HG03432 (cell line): ENCODE measurements around the gene ATP10B.

Experiments
- ATAC-seq: cut with Tn5 transposase; IDR thresholded peaks from one replicate; pipeline ENCODE4 v1.9.1; 2021; ENCODE audit warnings: mild to moderate bottlenecking, moderate library complexity; ENCODE audit not compliant: unreplicated experiment

ATP10B gene

GRCh38 chr5:160643616-160644240 lies 208.3 kb downstream of the ATP10B start:
- ATAC-seq: no peak

- ATAC-seq: peak; percentile 53
Observed at GRCh38 chr5:160641405-160641804, 210.6 kb downstream of the ATP10B start.

GRCh38 chr5:160640406-160640805 lies 211.6 kb downstream of the ATP10B start:
- ATAC-seq: no peak

- no peak for ATAC-seq
Observed at GRCh38 chr5:160638161-160638742, 213.8 kb downstream of the ATP10B start.

GRCh38 chr5:160637357-160638090 lies 214.5 kb downstream of the ATP10B start:
- no peak for ATAC-seq

- ATAC-seq: no peak
Observed at GRCh38 chr5:160635663-160636062, 216.3 kb downstream of the ATP10B start.

GRCh38 chr5:160635046-160635445 lies 217.0 kb downstream of the ATP10B start:
- no peak for ATAC-seq

- no peak for ATAC-seq
Observed at GRCh38 chr5:160629003-160629402, 223.0 kb downstream of the ATP10B start.

GRCh38 chr5:160628619-160628968 lies 223.4 kb downstream of the ATP10B start:
- no peak for ATAC-seq

GRCh38 chr5:160627921-160628618 lies 223.9 kb downstream of the ATP10B start:
- no peak for ATAC-seq

- no peak for ATAC-seq
Observed at GRCh38 chr5:160626322-160626721, 225.7 kb downstream of the ATP10B start.

GRCh38 chr5:160621526-160621925 lies 230.5 kb downstream of the ATP10B start:
- peak; percentile 61 for ATAC-seq

GRCh38 chr5:160620401-160620800 lies 231.6 kb downstream of the ATP10B start:
- ATAC-seq: no peak

- no peak for ATAC-seq
Observed at GRCh38 chr5:160619381-160619780, 232.6 kb downstream of the ATP10B start.

GRCh38 chr5:160618286-160618685 lies 233.7 kb downstream of the ATP10B start:
- ATAC-seq: no peak

GRCh38 chr5:160616712-160617497 lies 235.1 kb downstream of the ATP10B start:
- no peak for ATAC-seq

- ATAC-seq: no peak
Observed at GRCh38 chr5:160614136-160614535, 237.9 kb downstream of the ATP10B start.

GRCh38 chr5:160605266-160605665 lies 246.7 kb downstream of the ATP10B start:
- ATAC-seq: peak; percentile 72

GRCh38 chr5:160604484-160604883 lies 247.5 kb downstream of the ATP10B start:
- no peak for ATAC-seq

GRCh38 chr5:160602744-160603143 lies 249.3 kb downstream of the ATP10B start:
- no peak for ATAC-seq

- no peak for ATAC-seq
Observed at GRCh38 chr5:160601046-160601445, 251.0 kb downstream of the ATP10B start.
